PFSK-1 (cell line): ENCODE measurements around the gene KIRREL3.

Experiments used
- FOXP2 ChIP-seq: optimal IDR thresholded peaks from 2 replicates; pipeline ENCODE3; 2011; ENCODE audit warnings: borderline replicate concordance, control low read depth, inconsistent platforms; ENCODE audit not compliant: insufficient read depth; ENCODE audit errors: extremely low read length, extremely low read depth
- POLR2AphosphoS5 ChIP-seq: IDR thresholded peaks from 2 replicates; pipeline ENCODE4 v1.6.1; 2012; ENCODE audit warnings: low read depth, mild to moderate bottlenecking, control low read depth, low read length, moderate library complexity
- SIN3A ChIP-seq: IDR thresholded peaks from 2 replicates; pipeline ENCODE4 v1.6.1; 2012; ENCODE audit warnings: mild to moderate bottlenecking, low read length, moderate library complexity, borderline replicate concordance; ENCODE audit not compliant: insufficient read depth
- TAF1 ChIP-seq: IDR thresholded peaks from 2 replicates; pipeline ENCODE4 v1.6.1; 2012; ENCODE audit warnings: low read length, control low read depth, borderline replicate concordance; ENCODE audit not compliant: insufficient read depth

- TF ChIP-seq TAF1, result no peak
- no peak for TF ChIP-seq POLR2AphosphoS5
- TF ChIP-seq SIN3A, result no peak
- no peak for TF ChIP-seq FOXP2
Measured at GRCh38 chr11:126719740-126720139, 280.8 kb downstream of the KIRREL3 start.
